HK-2 (cell line): ENCODE data around the gene EMB.
A peak's percentile ranks its signal among the peaks of the same experiment; 100 is the strongest.
"Not testable (repeated sequence)": the region's sequence is repeated elsewhere in the genome, so short reads cannot be mapped to it uniquely, and the experiment has no call there.

Source experiments
- DNase-seq: peaks from one replicate; pipeline ENCODE4 v3.0.0-alpha.2; 2018; ENCODE audit not compliant: unreplicated experiment

Gene EMB

GRCh38 chr5:50440651-50441492, at the start of gene EMB:
Gene EMB, minus strand, starts transcription at chr5:50441288. Its CDS starts 137 bp downstream, at chr5:50441151.
- peak; percentile 62 for DNase-seq

- DNase-seq, result not testable (repeated sequence)
Measured at GRCh38 chr5:50489491-50489890, 48.4 kb upstream of the EMB start.

- DNase-seq, result not testable (repeated sequence)
Measured at GRCh38 chr5:50478790-50479189, 37.7 kb upstream of the EMB start.

- DNase-seq, result no peak
Measured at GRCh38 chr5:50476549-50476948, 35.5 kb upstream of the EMB start.

- not testable (repeated sequence) for DNase-seq
Measured at GRCh38 chr5:50465015-50465414, 23.9 kb upstream of the EMB start.

- DNase-seq, result no peak
Measured at GRCh38 chr5:50463726-50464125, 22.6 kb upstream of the EMB start.

GRCh38 chr5:50463047-50463446, 22.0 kb upstream of the EMB start:
- no peak for DNase-seq

- DNase-seq, result not testable (repeated sequence)
Measured at GRCh38 chr5:50462579-50462978, 21.5 kb upstream of the EMB start.

- not testable (repeated sequence) for DNase-seq
Measured at GRCh38 chr5:50458372-50458771, 17.3 kb upstream of the EMB start.

- DNase-seq, result not testable (repeated sequence)
Measured at GRCh38 chr5:50449241-50449640, 8.2 kb upstream of the EMB start.

GRCh38 chr5:50447941-50448340, 6.9 kb upstream of the EMB start:
- DNase-seq, result no peak

- no peak for DNase-seq
Measured at GRCh38 chr5:50447228-50447627, 6.1 kb upstream of the EMB start.

- no peak for DNase-seq
Measured at GRCh38 chr5:50445296-50445949, 4.3 kb upstream of the EMB start.

- DNase-seq, result not testable (repeated sequence)
Measured at GRCh38 chr5:50442559-50443539, 1.8 kb upstream of the EMB start.

- no peak for DNase-seq
Measured at GRCh38 chr5:50441493-50441955, 436 bp upstream of the EMB start.

GRCh38 chr5:50439221-50439620, 1.9 kb downstream of the EMB start:
- DNase-seq, result no peak

GRCh38 chr5:50438060-50438459, 3.0 kb downstream of the EMB start:
- not testable (repeated sequence) for DNase-seq

- DNase-seq, result no peak
Measured at GRCh38 chr5:50435168-50435567, 5.9 kb downstream of the EMB start.

GRCh38 chr5:50431133-50431904, 9.8 kb downstream of the EMB start:
- not testable (repeated sequence) for DNase-seq

- not testable (repeated sequence) for DNase-seq
Measured at GRCh38 chr5:50423100-50423799, 17.8 kb downstream of the EMB start.
